ENCODE measurements around the gene SIDT1. TPM values are rescaled to one million over a fixed set of nuclear protein-coding genes. Genes with fewer than 3 reads are reported as not detected.

SIDT1 gene
- total RNA-seq, 1 experiment from 2014 or later = not detected

DNA sequence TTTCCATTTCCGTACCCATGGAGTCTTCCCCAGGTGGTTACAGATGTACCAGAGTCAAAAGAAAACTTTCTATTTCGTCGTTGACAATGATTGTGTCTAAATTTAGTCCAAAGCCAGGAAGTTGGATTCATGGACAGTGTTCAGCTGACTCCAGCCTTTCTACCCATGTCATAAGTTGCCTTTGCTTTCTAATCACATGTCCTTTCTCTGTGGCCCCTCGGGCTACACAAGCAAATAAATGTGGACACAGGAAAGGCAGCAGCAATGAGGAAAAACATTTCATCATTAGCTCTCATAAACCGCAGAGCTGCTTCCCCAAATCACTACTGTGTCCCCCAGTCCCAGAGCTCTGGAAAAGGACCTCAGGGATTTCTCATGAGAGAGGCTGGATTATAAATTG, 82.0 kb downstream of the SIDT1 start:
- H3K79me2 ChIP-seq (ENCODE audit: insufficient read depth, low read length) = no peaks in the 10 kb centered on the region
- no peaks in the 10 kb centered on the region for H3K79me1 ChIP-seq (ENCODE audit: insufficient read depth, low read depth, low read length, poor library complexity, severe bottlenecking)
- no peak overlapping the region for H3K4ac ChIP-seq (ENCODE audit: low read depth, low read length)
- H3K56ac ChIP-seq (ENCODE audit: insufficient read length, low read depth, low read length) = no peak overlapping the region
- Mint-ChIP-seq H3K4me1 (no peaks in the 10 kb centered on the region), H3K27ac (no peak overlapping the region; a peak in 1 of 7 replicates), H3K9me3 (no peaks in the 10 kb centered on the region), H3K4me3 (no peak overlapping the region), H3K36me3 (ENCODE audit: insufficient read depth in 1 of 3, low read depth in 3 of 3) (no peaks in the 10 kb centered on the region), H3K27me3 (ENCODE audit: low read depth) (no peaks in the 10 kb centered on the region)
- no peak overlapping the region for H3K18ac ChIP-seq (ENCODE audit: insufficient read length, low read depth, low read length)
- H2AK5ac ChIP-seq (ENCODE audit: insufficient read length, low read length) = no peak overlapping the region
- H3K23ac ChIP-seq (ENCODE audit: insufficient read length, low read depth, low read length) = no peak overlapping the region
- H2BK120ac ChIP-seq (ENCODE audit: low read depth, low read length, poor library complexity, severe bottlenecking) = no peak overlapping the region
- H3T11ph ChIP-seq (ENCODE audit: low read length) = no peak overlapping the region
- H2BK20ac ChIP-seq (ENCODE audit: low read depth, low read length, poor library complexity, severe bottlenecking) = no peak overlapping the region
- no peak overlapping the region for H2BK15ac ChIP-seq (ENCODE audit: low read depth, low read length)
- H3K23me2 ChIP-seq (ENCODE audit: insufficient read length, low read depth, low read length, poor library complexity, severe bottlenecking) = no peaks in the 10 kb centered on the region
- H2BK5ac ChIP-seq (ENCODE audit: insufficient read length, low read length) = no peak overlapping the region
- no peaks in the 10 kb centered on the region for H3K4me1 ChIP-seq (ENCODE audit: insufficient read depth, low read length)
- H3K27ac ChIP-seq (ENCODE audit: insufficient read length, low read depth, low read length) = no peak overlapping the region
- no CpG with 5 or more reads among the region's 5 CpGs for WGBS (ENCODE audit: extremely low coverage, insufficient read length, low lambda C conversion rate)
- no peaks in the 10 kb centered on the region for H3K27me3 ChIP-seq (ENCODE audit: insufficient read depth, low read length)
- no peak overlapping the region for H2AFZ ChIP-seq (ENCODE audit: low read length)
- no peak for DNase-seq
- no peak overlapping the region for H4K5ac ChIP-seq (ENCODE audit: insufficient read length, low read depth, low read length)
- H4K20me1 ChIP-seq (ENCODE audit: control insufficient read depth, insufficient read depth, insufficient read length) = no peaks in the 10 kb centered on the region
- no peak overlapping the region for H4K91ac ChIP-seq (ENCODE audit: insufficient read length, low read depth, low read length)
- TF ChIP-seq, protein P1, sequence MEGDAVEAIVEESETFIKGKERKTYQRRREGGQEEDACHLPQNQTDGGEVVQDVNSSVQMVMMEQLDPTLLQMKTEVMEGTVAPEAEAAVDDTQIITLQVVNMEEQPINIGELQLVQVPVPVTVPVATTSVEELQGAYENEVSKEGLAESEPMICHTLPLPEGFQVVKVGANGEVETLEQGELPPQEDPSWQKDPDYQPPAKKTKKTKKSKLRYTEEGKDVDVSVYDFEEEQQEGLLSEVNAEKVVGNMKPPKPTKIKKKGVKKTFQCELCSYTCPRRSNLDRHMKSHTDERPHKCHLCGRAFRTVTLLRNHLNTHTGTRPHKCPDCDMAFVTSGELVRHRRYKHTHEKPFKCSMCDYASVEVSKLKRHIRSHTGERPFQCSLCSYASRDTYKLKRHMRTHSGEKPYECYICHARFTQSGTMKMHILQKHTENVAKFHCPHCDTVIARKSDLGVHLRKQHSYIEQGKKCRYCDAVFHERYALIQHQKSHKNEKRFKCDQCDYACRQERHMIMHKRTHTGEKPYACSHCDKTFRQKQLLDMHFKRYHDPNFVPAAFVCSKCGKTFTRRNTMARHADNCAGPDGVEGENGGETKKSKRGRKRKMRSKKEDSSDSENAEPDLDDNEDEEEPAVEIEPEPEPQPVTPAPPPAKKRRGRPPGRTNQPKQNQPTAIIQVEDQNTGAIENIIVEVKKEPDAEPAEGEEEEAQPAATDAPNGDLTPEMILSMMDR (conservative IDR thresholded peaks at IDR 0.05) = no peak
- no peak overlapping the region for H3K14ac ChIP-seq (ENCODE audit: insufficient read depth, low read length)
- no peaks in the 10 kb centered on the region for H3K9me3 ChIP-seq (ENCODE audit: control insufficient read depth, low read depth, low read length)
- no peak overlapping the region for H3K9ac ChIP-seq (ENCODE audit: extremely low read depth, insufficient read length, low read length)
- H2BK12ac ChIP-seq (ENCODE audit: insufficient read length, low read depth, low read length) = no peak overlapping the region
- H3K4me2 ChIP-seq (ENCODE audit: insufficient read depth, insufficient read length, low read length) = no peak overlapping the region
- H4K8ac ChIP-seq (replicated peaks; ENCODE audit: insufficient read length, low read depth, low read length) = no peak overlapping the region

All from H9 (cell line).